Nephron progenitor cell (in vitro differentiated cells): Measurements from ENCODE around the gene KCTD10.

Source experiments
- DNase-seq: peaks from one replicate; pipeline ENCODE4 v3.0.0; 2021
- H3K27ac Mint-ChIP-seq: 2 replicates; pipeline ENCODE4 v1.8.0; 2021; ENCODE audit warnings: mild to moderate bottlenecking, moderate library complexity, mixed read lengths
- H3K27me3 Mint-ChIP-seq: 2 replicates; pipeline ENCODE4 v1.8.0; 2021; ENCODE audit warnings: mild to moderate bottlenecking, low read depth, mixed read lengths; ENCODE audit not compliant: poor library complexity
- H3K36me3 Mint-ChIP-seq: 2 replicates; pipeline ENCODE4 v1.8.0; 2021; ENCODE audit warnings: low read depth, mixed read lengths
- H3K4me1 Mint-ChIP-seq: 2 replicates; pipeline ENCODE4 v1.8.0; 2021; ENCODE audit warnings: mixed read lengths
- H3K4me3 Mint-ChIP-seq: 2 replicates; pipeline ENCODE4 v1.8.0; 2021; ENCODE audit warnings: mild to moderate bottlenecking, moderate library complexity, mixed read lengths
- H3K9me3 Mint-ChIP-seq: 2 replicates; pipeline ENCODE4 v1.8.0; 2021; ENCODE audit warnings: mild to moderate bottlenecking, moderate library complexity, mixed read lengths
- CTCF ChIP-seq: fragments of 200-600 bp; sonication (generic); IDR thresholded peaks from 2 replicates; pipeline ENCODE4 v1.5.0; 2021; ENCODE audit warnings: antibody characterized with exemption

Gene KCTD10

GRCh38 chr12:109462868-109463692, 14.0 kb downstream of the KCTD10 start:
- H3K27ac Mint-ChIP-seq = peak overlapping the region; percentile 96
- H3K4me1 Mint-ChIP-seq = peaks cover 83% of the 10 kb centered on the region
- H3K27me3 Mint-ChIP-seq = no peaks in the 10 kb centered on the region
- DNase-seq = peak; percentile 56
- H3K36me3 Mint-ChIP-seq = peaks cover 22% of the 10 kb centered on the region
- TF ChIP-seq CTCF = no peak
- H3K4me3 Mint-ChIP-seq = peak overlapping the region; percentile 77
- H3K9me3 Mint-ChIP-seq = no peaks in the 10 kb centered on the region

- no peaks in the 10 kb centered on the region for H3K27me3 Mint-ChIP-seq
Measured at GRCh38 chr12:109461846-109462756, 15.0 kb downstream of the KCTD10 start.

GRCh38 chr12:109461049-109461845, 15.9 kb downstream of the KCTD10 start:
- Mint-ChIP-seq H3K4me1 (peaks cover 94% of the 10 kb centered on the region), H3K9me3 (no peaks in the 10 kb centered on the region), H3K36me3 (peaks cover 31% of the 10 kb centered on the region), H3K27ac (peak overlapping the region; percentile 96), H3K4me3 (peak overlapping the region; percentile 63), H3K27me3 (no peaks in the 10 kb centered on the region)
- DNase-seq = no peak
- no peak for TF ChIP-seq CTCF

More at GRCh38 chr12:109461846-109462756, 15.0 kb downstream of the KCTD10 start:
- peak overlapping the region; percentile 77 for H3K4me3 Mint-ChIP-seq
- peak; percentile 44 for DNase-seq
- no peaks in the 10 kb centered on the region for H3K9me3 Mint-ChIP-seq
- TF ChIP-seq CTCF = no peak
- H3K27ac Mint-ChIP-seq = peak overlapping the region; percentile 96
- H3K36me3 Mint-ChIP-seq = peaks cover 25% of the 10 kb centered on the region
- peaks cover 93% of the 10 kb centered on the region for H3K4me1 Mint-ChIP-seq

- H3K4me3 Mint-ChIP-seq = no peak overlapping the region
- H3K27me3 Mint-ChIP-seq = no peaks in the 10 kb centered on the region
- H3K4me1 Mint-ChIP-seq = peaks cover 87% of the 10 kb centered on the region
- H3K9me3 Mint-ChIP-seq = no peaks in the 10 kb centered on the region
- H3K27ac Mint-ChIP-seq = peak overlapping the region; percentile 30
- TF ChIP-seq CTCF = no peak
- DNase-seq = no peak
- peaks cover 38% of the 10 kb centered on the region for H3K36me3 Mint-ChIP-seq
Measured at GRCh38 chr12:109460538-109460937, 16.6 kb downstream of the KCTD10 start.

GRCh38 chr12:109459247-109459646, 17.9 kb downstream of the KCTD10 start:
- Mint-ChIP-seq H3K4me3 (peak overlapping the region; percentile 62), H3K27ac (peak overlapping the region; percentile 97), H3K4me1 (peaks cover 74% of the 10 kb centered on the region), H3K9me3 (no peaks in the 10 kb centered on the region), H3K36me3 (peaks cover 37% of the 10 kb centered on the region), H3K27me3 (no peaks in the 10 kb centered on the region)
- DNase-seq = no peak
- no peak for TF ChIP-seq CTCF
